Mesothelial cell of epicardium (in vitro differentiated cells): Measurements from ENCODE around the gene NAA16. TPM values are rescaled to one million over a fixed set of nuclear protein-coding genes. Genes with fewer than 3 reads are reported as not detected.
"Not testable (repeated sequence)": the region's sequence is repeated elsewhere in the genome, so short reads cannot be mapped to it uniquely, and the experiment has no call there.

Source experiments
- DNase-seq, 2 experiments: peaks; one replicate each; pipeline ENCODE4 v3.0.0; 2021; ENCODE audit warnings: low spot score in 2 of 2; ENCODE audit not compliant: unreplicated experiment in 2 of 2
- H3K27ac Mint-ChIP-seq: 2 replicates; pipeline ENCODE4 v1.8.0; 2021; ENCODE audit warnings: mixed read lengths
- H3K27me3 Mint-ChIP-seq: 2 replicates; pipeline ENCODE4 v1.8.0; 2021; ENCODE audit warnings: low read depth, mixed read lengths
- H3K36me3 Mint-ChIP-seq: 2 replicates; pipeline ENCODE4 v1.8.0; 2021; ENCODE audit warnings: mixed read lengths
- H3K4me1 Mint-ChIP-seq: 2 replicates; pipeline ENCODE4 v1.8.0; 2021; ENCODE audit warnings: mixed read lengths
- H3K4me3 Mint-ChIP-seq: 2 replicates; pipeline ENCODE4 v1.8.0; 2021; ENCODE audit warnings: mild to moderate bottlenecking, moderate library complexity, mixed read lengths
- H3K9me3 Mint-ChIP-seq: 2 replicates; pipeline ENCODE4 v1.8.0; 2021; ENCODE audit warnings: mixed read lengths
- CTCF ChIP-seq: fragments of 200-600 bp; sonication (generic); IDR thresholded peaks from one replicate; pipeline ENCODE4 v1.5.0; 2021; ENCODE audit warnings: antibody characterized with exemption; ENCODE audit not compliant: unreplicated experiment
- total RNA-seq: library from RNA; stranded (reverse); gene quantifications from 3 replicates; pipeline ENCODE4 v1.2.1, GENCODE V29; 2021

NAA16 gene
- total RNA-seq, 1 donor from 2014 or later = 40.0 TPM

GRCh38 chr13:41273831-41274441 lies 37.1 kb upstream of the NAA16 start:
- TF ChIP-seq CTCF = no peak
- Mint-ChIP-seq H3K4me1 (no peaks in the 10 kb centered on the region), H3K4me3 (no peak overlapping the region), H3K36me3 (peaks cover 1% of the 10 kb centered on the region), H3K27ac (no peak overlapping the region), H3K27me3 (peaks cover 4% of the 10 kb centered on the region), H3K9me3 (peaks cover 12% of the 10 kb centered on the region)
- no peak for DNase-seq

- DNase-seq = no peak
- Mint-ChIP-seq H3K4me1 (no peaks in the 10 kb centered on the region), H3K27ac (no peak overlapping the region), H3K9me3 (peaks cover 9% of the 10 kb centered on the region), H3K4me3 (no peak overlapping the region), H3K27me3 (peaks cover 4% of the 10 kb centered on the region), H3K36me3 (no peaks in the 10 kb centered on the region)
- TF ChIP-seq CTCF = no peak
Measured at GRCh38 chr13:41274881-41275280, 36.2 kb upstream of the NAA16 start.

GRCh38 chr13:41276824-41277223 lies 34.2 kb upstream of the NAA16 start:
- H3K4me3 Mint-ChIP-seq = no peak overlapping the region
- no peak overlapping the region for H3K27ac Mint-ChIP-seq
- no peak for DNase-seq
- peaks cover 8% of the 10 kb centered on the region for H3K27me3 Mint-ChIP-seq
- no peak for TF ChIP-seq CTCF
- no peaks in the 10 kb centered on the region for H3K36me3 Mint-ChIP-seq
- peaks cover 6% of the 10 kb centered on the region for H3K9me3 Mint-ChIP-seq
- H3K4me1 Mint-ChIP-seq = no peaks in the 10 kb centered on the region

- H3K27ac Mint-ChIP-seq, DNase-seq, H3K36me3 Mint-ChIP-seq, H3K27me3 Mint-ChIP-seq, H3K4me3 Mint-ChIP-seq, H3K9me3 Mint-ChIP-seq, H3K4me1 Mint-ChIP-seq: not testable (repeated sequence)
Measured at GRCh38 chr13:41279156-41279555, 31.9 kb upstream of the NAA16 start.

GRCh38 chr13:41282129-41282571 lies 28.9 kb upstream of the NAA16 start:
- H3K4me3 Mint-ChIP-seq = no peak overlapping the region
- peaks cover 3% of the 10 kb centered on the region for H3K9me3 Mint-ChIP-seq
- TF ChIP-seq CTCF = no peak
- DNase-seq = no peak
- H3K27me3 Mint-ChIP-seq = peaks cover 6% of the 10 kb centered on the region
- H3K27ac Mint-ChIP-seq = no peak overlapping the region
- H3K4me1 Mint-ChIP-seq = no peaks in the 10 kb centered on the region
- no peaks in the 10 kb centered on the region for H3K36me3 Mint-ChIP-seq

GRCh38 chr13:41284512-41285288 lies 26.4 kb upstream of the NAA16 start:
- H3K27me3 Mint-ChIP-seq = peaks cover 7% of the 10 kb centered on the region
- DNase-seq = no peak
- no peak for TF ChIP-seq CTCF
- H3K4me1 Mint-ChIP-seq = no peaks in the 10 kb centered on the region
- peaks cover 3% of the 10 kb centered on the region for H3K9me3 Mint-ChIP-seq
- H3K4me3 Mint-ChIP-seq = no peak overlapping the region
- no peak overlapping the region for H3K27ac Mint-ChIP-seq
- H3K36me3 Mint-ChIP-seq = no peaks in the 10 kb centered on the region
